ENCODE measurements around the gene SP9. TPM values are rescaled to one million over a fixed set of nuclear protein-coding genes. Genes with fewer than 3 reads are reported as not detected.

SP9 gene
- total RNA-seq, 2 experiments from 2014 or later = not detected

- no peak overlapping the region for H3K27ac ChIP-seq (ENCODE audit: low read depth, low read length, poor library complexity, severe bottlenecking)
- no peak overlapping the region for H3K4me3 ChIP-seq (ENCODE audit: low read depth, low read length, poor library complexity, severe bottlenecking)
- no peak overlapping the region for H3K4me2 ChIP-seq (ENCODE audit: low read length)
- H2AFZ ChIP-seq (ENCODE audit: low read length) = no peak overlapping the region
- ChIA-PET POLR2A (interaction anchor here (0.6 to 0.7 kb wide), 2 partner anchors 196 to 512 kb away, joined by 3 read pairs; no protein-coding TSS in a partner anchor), CTCF (ENCODE audit: unreplicated experiment) (no interaction called here)
- no peak for DNase-seq (ENCODE audit: low spot score)
- H4K20me1 ChIP-seq (ENCODE audit: insufficient read depth, low read length) = no peaks in the 10 kb centered on the region
- no peaks in the 10 kb centered on the region for H3K9me2 ChIP-seq (ENCODE audit: insufficient read depth, low read length)
- peaks cover 55% of the 10 kb centered on the region for H3K36me3 ChIP-seq (ENCODE audit: insufficient read depth, low read length)
- H3K79me2 ChIP-seq (ENCODE audit: insufficient read depth, low read depth, low read length) = no peaks in the 10 kb centered on the region
- BruUV-seq (replicated peaks) = no TSS peak
- H3K4me1 ChIP-seq (ENCODE audit: insufficient read depth, low read length, poor library complexity, severe bottlenecking) = no peaks in the 10 kb centered on the region
- no peaks in the 10 kb centered on the region for H3K9me3 ChIP-seq (ENCODE audit: low read length)
- intact Hi-C loops (cut with micrococcal nuclease; ENCODE audit: unreplicated experiment) = no loop called here
- no peak for TF ChIP-seq CTCF (conservative IDR thresholded peaks at IDR 0.05; ENCODE audit: low read length)
- no peak for TF ChIP-seq EZH2phosphoT487 (IDR thresholded peaks at IDR 0.05; ENCODE audit: borderline replicate concordance, low read depth, low read length)
Observed at GRCh38 chr2:174376967-174377366, 42.2 kb downstream of the SP9 start.

- TF ChIP-seq CTCF (conservative IDR thresholded peaks at IDR 0.05; ENCODE audit: low read length) (no peak), EZH2phosphoT487 (IDR thresholded peaks at IDR 0.05; ENCODE audit: borderline replicate concordance, low read depth, low read length) (no peak)
- Histone ChIP-seq H3K36me3 (ENCODE audit: insufficient read depth, low read length) (peaks cover 34% of the 10 kb centered on the region), H3K4me2 (ENCODE audit: low read length) (no peak overlapping the region), H2AFZ (ENCODE audit: low read length) (no peak overlapping the region), H3K4me1 (ENCODE audit: insufficient read depth, low read length, poor library complexity, severe bottlenecking) (no peaks in the 10 kb centered on the region), H3K9me3 (ENCODE audit: low read length) (no peaks in the 10 kb centered on the region), H4K20me1 (ENCODE audit: insufficient read depth, low read length) (no peaks in the 10 kb centered on the region), H3K4me3 (ENCODE audit: low read depth, low read length, poor library complexity, severe bottlenecking) (no peak overlapping the region), H3K9me2 (ENCODE audit: insufficient read depth, low read length) (no peaks in the 10 kb centered on the region), H3K27ac (ENCODE audit: low read depth, low read length, poor library complexity, severe bottlenecking) (no peak overlapping the region), H3K79me2 (ENCODE audit: insufficient read depth, low read depth, low read length) (no peaks in the 10 kb centered on the region)
- ChIA-PET CTCF (ENCODE audit: unreplicated experiment) (no interaction called here), POLR2A (interaction anchor here (0.6 to 1.6 kb wide), 3 partner anchors 10 to 1623 kb away, joined by 5 to 8 read pairs (median 6); no protein-coding TSS in a partner anchor)
- no peak for DNase-seq (ENCODE audit: low spot score)
- BruUV-seq (replicated peaks) = no TSS peak
- intact Hi-C loops (cut with micrococcal nuclease; ENCODE audit: unreplicated experiment) = no loop called here
Observed at GRCh38 chr2:174383796-174384195, 49.0 kb downstream of the SP9 start.

GRCh38 chr2:174385201-174385600 lies 50.4 kb downstream of the SP9 start:
- H3K9me2 ChIP-seq (ENCODE audit: insufficient read depth, low read length) = no peaks in the 10 kb centered on the region
- no peak overlapping the region for H3K4me3 ChIP-seq (ENCODE audit: low read depth, low read length, poor library complexity, severe bottlenecking)
- no peak overlapping the region for H2AFZ ChIP-seq (ENCODE audit: low read length)
- peaks cover 23% of the 10 kb centered on the region for H3K36me3 ChIP-seq (ENCODE audit: insufficient read depth, low read length)
- ChIA-PET CTCF (ENCODE audit: unreplicated experiment) (no interaction called here), POLR2A (no interaction called here)
- H3K9me3 ChIP-seq (ENCODE audit: low read length) = no peaks in the 10 kb centered on the region
- H4K20me1 ChIP-seq (ENCODE audit: insufficient read depth, low read length) = no peaks in the 10 kb centered on the region
- H3K27ac ChIP-seq (ENCODE audit: low read depth, low read length, poor library complexity, severe bottlenecking) = no peak overlapping the region
- no peak overlapping the region for H3K4me2 ChIP-seq (ENCODE audit: low read length)
- H3K4me1 ChIP-seq (ENCODE audit: insufficient read depth, low read length, poor library complexity, severe bottlenecking) = no peaks in the 10 kb centered on the region
- TF ChIP-seq EZH2phosphoT487 (IDR thresholded peaks at IDR 0.05; ENCODE audit: borderline replicate concordance, low read depth, low read length) = no peak
- no peak for TF ChIP-seq CTCF (conservative IDR thresholded peaks at IDR 0.05; ENCODE audit: low read length)
- no TSS peak for BruUV-seq (replicated peaks)
- no peak for DNase-seq (ENCODE audit: low spot score)
- intact Hi-C loops (cut with micrococcal nuclease; ENCODE audit: unreplicated experiment) = no loop called here
- H3K79me2 ChIP-seq (ENCODE audit: insufficient read depth, low read depth, low read length) = no peaks in the 10 kb centered on the region

Other genes starting within 250 kb of the SP9 start
- gene OLA1, start 86.4 kb upstream of the SP9 start, total RNA-seq (2014; rRNA removed; shearing (Covaris generic)) = 66.0 and 69.5 TPM in 2 replicates
- 107 and 116 TPM in 2 replicates for gene OLA1, start 86.4 kb upstream of the SP9 start, total RNA-seq (2022)
- 6.1 and 11.8 TPM in 2 replicates for gene SCRN3, start 60.8 kb downstream of the SP9 start, total RNA-seq (2014; rRNA removed; shearing (Covaris generic))
- gene SCRN3, start 60.8 kb downstream of the SP9 start, total RNA-seq (2022) = 10.6 and 13.0 TPM in 2 replicates
- 0.26 and 1.9 TPM in 2 replicates for gene GPR155, start 152.1 kb downstream of the SP9 start, total RNA-seq (2014; rRNA removed; shearing (Covaris generic))
- gene GPR155, start 152.1 kb downstream of the SP9 start, total RNA-seq (2022) = 0.96 and 1.9 TPM in 2 replicates

Data from OCI-LY7 (cell line).